CD4-positive, alpha-beta T cell (primary cell): Measurements from ENCODE around the gene ZNF562. TPM values are rescaled to one million over a fixed set of nuclear protein-coding genes. Genes with fewer than 3 reads are reported as not detected.

ENCODE experiments used
- ATAC-seq: fragments of 200-7000 bp; cut with Tn5 transposase; one replicate; pipeline ENCODE4 v1.10.0; 2022; ENCODE audit warnings: mild to moderate bottlenecking; ENCODE audit not compliant: poor library complexity
- CTCF ChIA-PET: fragments of 350-600 bp; sonication (Branson Sonifier 250); formaldehyde crosslinking; loops from one replicate; lab custom pipeline; 2021; ENCODE audit warnings: antibody characterized with exemption, inconsistent platforms; lab: Charles Lee
- POLR2A ChIA-PET: fragments of 350-600 bp; sonication (Branson Sonifier 250); formaldehyde crosslinking; loops from one replicate; lab custom pipeline; 2021; ENCODE audit warnings: antibody characterized with exemption, inconsistent platforms; lab: Charles Lee
- DNase-seq, 14 experiments: peaks; one replicate each; pipeline ENCODE4 v3.0.0-alpha.2; 2013 to 2020; ENCODE audit warnings: mixed read lengths in 2 of 14
- H3K27ac ChIP-seq, 2 donors: one replicate each; pipeline versions ENCODE4 v1.5.1 to v1.7.0; 2013; ENCODE audit warnings: low read length in 2 of 2, low read depth in 1 of 2, mild to moderate bottlenecking in 1 of 2
- H3K27me3 ChIP-seq, 2 experiments: 1 replicate in 1 of 2; 2 replicates in 1 of 2; pipeline versions ENCODE4 v1.6.1 to v1.7.0; 2013; ENCODE audit warnings: low read length in 2 of 2, control low read depth in 1 of 2, mild to moderate bottlenecking in 1 of 2, moderate library complexity in 1 of 2; ENCODE audit not compliant: insufficient read depth in 2 of 2, control insufficient read depth in 1 of 2
- H3K36me3 ChIP-seq: one replicate; pipeline ENCODE4 v1.6.1; 2013; ENCODE audit warnings: low read length, control low read depth; ENCODE audit not compliant: insufficient read depth
- H3K4me1 ChIP-seq: one replicate; pipeline ENCODE4 v1.6.1; 2013; ENCODE audit warnings: low read length, control low read depth; ENCODE audit not compliant: insufficient read depth
- H3K4me3 ChIP-seq: one replicate; pipeline ENCODE4 v1.5.1; 2013; ENCODE audit warnings: mild to moderate bottlenecking, low read length, moderate library complexity
- H3K9me3 ChIP-seq, 2 experiments: 1 replicate in 1 of 2; 2 replicates in 1 of 2; pipeline versions ENCODE4 v1.6.1 to v1.7.0; 2013; ENCODE audit warnings: low read length in 2 of 2, mild to moderate bottlenecking in 2 of 2, control low read depth in 1 of 2, moderate library complexity in 1 of 2; ENCODE audit not compliant: control insufficient read depth in 1 of 2, insufficient read depth in 1 of 2
- H3K27ac Mint-ChIP-seq: one replicate; pipeline ENCODE4 v1.8.0; 2020; ENCODE audit warnings: mixed read lengths
- H3K27me3 Mint-ChIP-seq: one replicate; pipeline ENCODE4 v1.8.0; 2021; ENCODE audit warnings: mixed read lengths
- H3K36me3 Mint-ChIP-seq: one replicate; pipeline ENCODE4 v1.8.0; 2021; ENCODE audit warnings: low read depth, mixed read lengths
- H3K4me1 Mint-ChIP-seq: one replicate; pipeline ENCODE4 v1.8.0; 2021; ENCODE audit warnings: low read depth, mixed read lengths
- H3K4me3 Mint-ChIP-seq: one replicate; pipeline ENCODE4 v1.8.0; 2020; ENCODE audit warnings: mild to moderate bottlenecking, mixed read lengths
- H3K9me3 Mint-ChIP-seq: one replicate; pipeline ENCODE4 v1.8.0; 2020; ENCODE audit warnings: mixed read lengths
- intact Hi-C, 2 experiments: fragments of 100-400 bp; cut with DNase I in 1 of 2; cut with micrococcal nuclease in 1 of 2; formaldehyde crosslinking; loops; one replicate each; pipeline versions ENCODE4 v1.15.1 to v1.9.0; 2023 to 2025; cut with DNase I, micrococcal nuclease
- total RNA-seq, 174 experiments: library from RNA in 2 of 174; stranded (reverse) in 2 of 174; gene quantifications; one replicate each; pipeline ENCODE4 v1.2.3 and lab custom pipeline; 2021 to 2026
- TF ChIP-seq, protein P1 (sequence below): fragments of 200-600 bp; IDR thresholded peaks from one replicate; pipeline ENCODE4 v1.8.0; 2022; ENCODE audit warnings: antibody characterized with exemption, mild to moderate bottlenecking

The ZNF562 gene
- total RNA-seq, 2 experiments from 2014 or later: 12.8 to 13.3 TPM

DNA sequence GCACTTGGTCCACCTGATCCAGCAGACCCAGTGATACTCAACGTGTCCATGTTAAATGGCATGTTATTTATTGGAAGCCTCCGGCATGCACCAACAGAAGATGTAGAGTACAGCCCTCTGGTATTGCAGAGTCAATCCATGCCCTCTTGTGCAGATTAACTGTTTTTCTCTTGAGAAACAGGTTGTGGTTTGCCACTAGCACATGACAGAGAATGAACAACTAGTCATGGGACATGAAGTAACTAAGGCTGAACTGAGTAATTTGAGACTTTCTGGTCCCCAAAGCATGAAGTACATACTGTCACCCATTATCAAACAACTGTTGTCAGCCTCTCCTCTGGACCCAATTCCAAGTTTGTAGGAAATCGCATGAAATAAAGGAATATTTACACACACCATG lies 3.2 kb downstream of the ZNF562 start:
- Mint-ChIP-seq H3K27ac (no peak overlapping the region), H3K36me3 (peaks cover 84% of the 10 kb centered on the region), H3K4me1 (peaks cover 42% of the 10 kb centered on the region), H3K4me3 (peak overlapping the region; percentile 49), H3K27me3 (no peaks in the 10 kb centered on the region), H3K9me3 (peaks cover 27% of the 10 kb centered on the region)
- H3K27me3 ChIP-seq: no peaks in the 10 kb centered on the region
- peaks cover 13% of the 10 kb centered on the region for H3K4me1 ChIP-seq
- no peak overlapping the region for H3K27ac ChIP-seq
- peaks cover 9% of the 10 kb centered on the region for H3K36me3 ChIP-seq
- DNase-seq: no peak
- no peak overlapping the region for H3K4me3 ChIP-seq
- no peak for ATAC-seq
- ChIA-PET POLR2A (no interaction called here), CTCF (no interaction called here)
- intact Hi-C loops: loop anchor here (5.0 to 10.0 kb wide), 4 partner anchors 49 to 837 kb away; partner anchors contain the start of genes ZNF121 (in 2 of the 2), MBD3L1 (in 1 of the 2), ZNF558 (in 1 of the 2) and ZNF559 (in 1 of the 2)
- peaks cover 40 to 49% of the 10 kb centered on the region in 2 experiments for H3K9me3 ChIP-seq
- TF ChIP-seq, protein P1, sequence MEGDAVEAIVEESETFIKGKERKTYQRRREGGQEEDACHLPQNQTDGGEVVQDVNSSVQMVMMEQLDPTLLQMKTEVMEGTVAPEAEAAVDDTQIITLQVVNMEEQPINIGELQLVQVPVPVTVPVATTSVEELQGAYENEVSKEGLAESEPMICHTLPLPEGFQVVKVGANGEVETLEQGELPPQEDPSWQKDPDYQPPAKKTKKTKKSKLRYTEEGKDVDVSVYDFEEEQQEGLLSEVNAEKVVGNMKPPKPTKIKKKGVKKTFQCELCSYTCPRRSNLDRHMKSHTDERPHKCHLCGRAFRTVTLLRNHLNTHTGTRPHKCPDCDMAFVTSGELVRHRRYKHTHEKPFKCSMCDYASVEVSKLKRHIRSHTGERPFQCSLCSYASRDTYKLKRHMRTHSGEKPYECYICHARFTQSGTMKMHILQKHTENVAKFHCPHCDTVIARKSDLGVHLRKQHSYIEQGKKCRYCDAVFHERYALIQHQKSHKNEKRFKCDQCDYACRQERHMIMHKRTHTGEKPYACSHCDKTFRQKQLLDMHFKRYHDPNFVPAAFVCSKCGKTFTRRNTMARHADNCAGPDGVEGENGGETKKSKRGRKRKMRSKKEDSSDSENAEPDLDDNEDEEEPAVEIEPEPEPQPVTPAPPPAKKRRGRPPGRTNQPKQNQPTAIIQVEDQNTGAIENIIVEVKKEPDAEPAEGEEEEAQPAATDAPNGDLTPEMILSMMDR: no peak

DNA sequence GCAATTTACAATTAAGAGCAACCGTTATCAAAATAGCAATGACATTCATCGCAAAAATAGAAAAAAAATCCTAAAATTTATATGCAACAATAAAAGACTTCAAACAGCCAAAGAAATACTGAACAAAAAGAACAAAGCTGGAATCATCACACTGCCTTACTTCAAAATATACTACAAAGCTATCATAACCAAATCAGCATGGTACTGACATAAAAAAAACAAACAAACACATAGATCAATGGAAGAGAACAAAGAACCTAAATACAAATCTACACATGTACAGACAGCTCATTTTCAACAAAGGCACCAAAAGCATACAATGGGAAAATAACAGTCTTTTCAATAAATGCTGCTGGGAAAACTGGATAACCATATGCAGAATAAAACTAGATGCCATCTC lies 6.4 kb downstream of the ZNF562 start:
- Mint-ChIP-seq H3K27me3 (no peaks in the 10 kb centered on the region), H3K36me3 (peaks cover 89% of the 10 kb centered on the region), H3K9me3 (peaks cover 26% of the 10 kb centered on the region), H3K4me1 (peaks cover 40% of the 10 kb centered on the region), H3K27ac (no peak overlapping the region), H3K4me3 (no peak overlapping the region)
- ChIA-PET CTCF (no interaction called here), POLR2A (no interaction called here)
- Histone ChIP-seq H3K36me3 (peaks cover 11% of the 10 kb centered on the region), H3K27ac (no peak overlapping the region), H3K4me1 (no peaks in the 10 kb centered on the region), H3K27me3 (no peaks in the 10 kb centered on the region), H3K9me3 (peaks cover 28 to 51% of the 10 kb centered on the region in 2 experiments), H3K4me3 (no peak overlapping the region)
- DNase-seq (no peak), ATAC-seq (no peak)
- TF ChIP-seq, protein P1: no peak
- intact Hi-C loops: no loop called here

DNA sequence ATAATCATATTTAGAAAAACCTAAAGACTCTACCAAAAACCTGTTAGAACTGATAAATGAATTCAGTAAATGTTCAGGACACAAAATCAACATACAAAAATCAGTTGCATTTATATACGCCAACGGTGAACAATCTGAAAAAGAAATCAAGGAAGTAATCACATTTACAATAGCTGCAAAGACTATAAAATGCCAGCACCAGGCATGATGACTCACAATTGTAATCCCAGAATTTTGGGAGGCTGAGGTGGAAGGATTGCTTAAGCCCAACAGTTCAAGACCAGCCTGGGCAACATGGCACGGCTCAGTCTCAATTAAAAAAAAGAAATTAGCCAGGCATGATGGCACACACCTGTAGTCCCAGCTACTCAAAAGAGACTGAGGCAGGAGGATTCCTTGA lies 7.0 kb downstream of the ZNF562 start:
- Mint-ChIP-seq H3K9me3 (peaks cover 24% of the 10 kb centered on the region), H3K27ac (no peak overlapping the region)
- POLR2A ChIA-PET: no interaction called here

More for the DNA sequence above, 7.0 kb downstream of the ZNF562 start:
- H3K27ac ChIP-seq: no peak overlapping the region
- H3K27me3 ChIP-seq: no peaks in the 10 kb centered on the region
- TF ChIP-seq, protein P1: no peak
- peaks cover 23 to 45% of the 10 kb centered on the region in 2 experiments for H3K9me3 ChIP-seq
- H3K4me3 Mint-ChIP-seq: no peak overlapping the region
- CTCF ChIA-PET: interaction anchor here (0.5 kb wide), 1 partner anchor 69 kb away, joined by 3 read pairs; no protein-coding TSS in a partner anchor
- DNase-seq (no peak), ATAC-seq (no peak)
- H3K4me1 ChIP-seq: no peaks in the 10 kb centered on the region
- peaks cover 82% of the 10 kb centered on the region for H3K36me3 Mint-ChIP-seq
- intact Hi-C loops: no loop called here
- H3K36me3 ChIP-seq: peaks cover 11% of the 10 kb centered on the region
- H3K27me3 Mint-ChIP-seq: no peaks in the 10 kb centered on the region
- H3K4me1 Mint-ChIP-seq: peaks cover 38% of the 10 kb centered on the region
- H3K4me3 ChIP-seq: no peak overlapping the region
